Measurements from ENCODE around the gene CADM1.
A peak's percentile ranks its signal among the peaks of the same experiment; 100 is the strongest.

GRCh38 chr11:115324581-115325432 is 179.4 kb downstream of the CADM1 start:
- TF ChIP-seq CTCF (IDR thresholded peaks at IDR 0.05) (peak in 3 of 4 experiments; percentile 68 to 77 (median 76)), POLR2AphosphoS5 (IDR thresholded peaks at IDR 0.05) (peak; percentile 22)

All from prostate gland (tissue), 2 donors.